ENCODE results near the gene CA11. TPM values are rescaled to one million over a fixed set of nuclear protein-coding genes. Genes with fewer than 3 reads are reported as not detected.

CA11 gene
- total and polyA plus RNA-seq, 2 donors from 2014 or later = 11.6 to 42.3 TPM

DNA sequence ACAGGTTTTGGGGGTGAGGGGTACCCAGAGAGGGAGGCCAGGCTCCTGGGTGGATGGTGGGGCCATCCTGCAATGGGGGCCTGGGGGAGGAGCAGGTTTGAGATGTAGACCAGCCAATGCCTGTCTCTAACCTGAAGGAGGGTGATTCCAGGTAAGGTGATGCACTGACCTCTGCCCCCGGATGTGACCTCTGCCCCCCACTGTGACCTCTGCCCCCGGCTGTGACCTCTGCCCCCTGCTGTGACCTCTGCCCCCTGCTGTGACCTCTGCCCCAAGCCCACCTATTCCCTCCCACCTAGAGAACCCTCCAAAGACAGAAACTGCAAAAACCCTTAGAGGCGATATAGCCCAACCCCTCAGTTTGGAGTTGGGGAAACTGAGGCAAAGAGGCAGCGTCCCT, 49.8 kb downstream of the CA11 start:
- no peaks in the 10 kb centered on the region for H3K27me3 ChIP-seq (ENCODE audit: control insufficient read depth, insufficient read depth, low read length)
- H3K4me3 ChIP-seq (ENCODE audit: low read length in 3 of 3) = no peak overlapping the region
- H3K36me3 ChIP-seq (ENCODE audit: control insufficient read depth in 2 of 3, insufficient read depth in 3 of 3, low read length in 3 of 3) = no peaks in the 10 kb centered on the region
- FAIRE-seq (no peak), DNase-seq (no peak)
- no peak overlapping the region for H3K27ac ChIP-seq (ENCODE audit: low read depth in 2 of 2, low read length in 2 of 2)
- intact Hi-C loops (cut with DNase I) = no loop called here
- H3K9me3 ChIP-seq (ENCODE audit: control insufficient read depth in 2 of 3, insufficient read depth in 1 of 3, low read length in 3 of 3) = no peaks in the 10 kb centered on the region
- TF ChIP-seq, protein P1, sequence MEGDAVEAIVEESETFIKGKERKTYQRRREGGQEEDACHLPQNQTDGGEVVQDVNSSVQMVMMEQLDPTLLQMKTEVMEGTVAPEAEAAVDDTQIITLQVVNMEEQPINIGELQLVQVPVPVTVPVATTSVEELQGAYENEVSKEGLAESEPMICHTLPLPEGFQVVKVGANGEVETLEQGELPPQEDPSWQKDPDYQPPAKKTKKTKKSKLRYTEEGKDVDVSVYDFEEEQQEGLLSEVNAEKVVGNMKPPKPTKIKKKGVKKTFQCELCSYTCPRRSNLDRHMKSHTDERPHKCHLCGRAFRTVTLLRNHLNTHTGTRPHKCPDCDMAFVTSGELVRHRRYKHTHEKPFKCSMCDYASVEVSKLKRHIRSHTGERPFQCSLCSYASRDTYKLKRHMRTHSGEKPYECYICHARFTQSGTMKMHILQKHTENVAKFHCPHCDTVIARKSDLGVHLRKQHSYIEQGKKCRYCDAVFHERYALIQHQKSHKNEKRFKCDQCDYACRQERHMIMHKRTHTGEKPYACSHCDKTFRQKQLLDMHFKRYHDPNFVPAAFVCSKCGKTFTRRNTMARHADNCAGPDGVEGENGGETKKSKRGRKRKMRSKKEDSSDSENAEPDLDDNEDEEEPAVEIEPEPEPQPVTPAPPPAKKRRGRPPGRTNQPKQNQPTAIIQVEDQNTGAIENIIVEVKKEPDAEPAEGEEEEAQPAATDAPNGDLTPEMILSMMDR (IDR thresholded peaks at IDR 0.05; ENCODE audit: borderline replicate concordance, extremely low read depth, insufficient read depth) = no peak
- no peaks in the 10 kb centered on the region for H3K4me1 ChIP-seq (ENCODE audit: control insufficient read depth in 2 of 3, insufficient read depth in 2 of 3, low read depth in 1 of 3, low read length in 3 of 3)
- no peak overlapping the region for H3K9ac ChIP-seq (ENCODE audit: low read length in 3 of 3)

DNA sequence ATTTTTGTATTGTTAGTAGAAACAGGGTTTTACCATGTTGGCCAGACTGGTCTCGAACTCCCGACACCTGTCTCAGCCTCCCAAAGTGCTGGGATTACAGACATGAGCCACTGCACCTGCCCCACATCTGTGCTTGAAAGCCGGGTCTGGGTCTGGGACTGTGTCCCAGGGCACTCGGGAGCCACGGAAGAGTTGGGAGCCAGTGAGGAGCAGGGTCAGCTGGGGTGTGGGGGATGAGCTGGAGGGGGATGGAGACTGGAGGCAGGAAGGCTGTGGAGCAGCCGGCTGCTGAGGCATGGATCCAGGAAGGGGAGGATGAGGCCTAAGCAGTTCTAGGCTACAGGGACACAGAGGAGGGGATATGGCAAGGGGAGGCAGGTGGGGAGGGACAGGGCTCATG, 50.2 kb downstream of the CA11 start:
- Histone ChIP-seq H3K4me1 (ENCODE audit: control insufficient read depth in 2 of 3, insufficient read depth in 2 of 3, low read depth in 1 of 3, low read length in 3 of 3) (no peaks in the 10 kb centered on the region), H3K36me3 (ENCODE audit: control insufficient read depth in 2 of 3, insufficient read depth in 3 of 3, low read length in 3 of 3) (no peaks in the 10 kb centered on the region), H3K4me3 (ENCODE audit: low read length in 3 of 3) (no peak overlapping the region), H3K9me3 (ENCODE audit: control insufficient read depth in 2 of 3, insufficient read depth in 1 of 3, low read length in 3 of 3) (no peaks in the 10 kb centered on the region), H3K27ac (ENCODE audit: low read depth in 2 of 2, low read length in 2 of 2) (no peak overlapping the region), H3K27me3 (ENCODE audit: control insufficient read depth, insufficient read depth, low read length) (no peaks in the 10 kb centered on the region), H3K9ac (ENCODE audit: low read length in 3 of 3) (no peak overlapping the region)
- DNase-seq = no peak
- intact Hi-C loops (cut with DNase I) = no loop called here
- no peak for FAIRE-seq
- TF ChIP-seq, protein P1 (IDR thresholded peaks at IDR 0.05; ENCODE audit: borderline replicate concordance, extremely low read depth, insufficient read depth) = no peak

DNA sequence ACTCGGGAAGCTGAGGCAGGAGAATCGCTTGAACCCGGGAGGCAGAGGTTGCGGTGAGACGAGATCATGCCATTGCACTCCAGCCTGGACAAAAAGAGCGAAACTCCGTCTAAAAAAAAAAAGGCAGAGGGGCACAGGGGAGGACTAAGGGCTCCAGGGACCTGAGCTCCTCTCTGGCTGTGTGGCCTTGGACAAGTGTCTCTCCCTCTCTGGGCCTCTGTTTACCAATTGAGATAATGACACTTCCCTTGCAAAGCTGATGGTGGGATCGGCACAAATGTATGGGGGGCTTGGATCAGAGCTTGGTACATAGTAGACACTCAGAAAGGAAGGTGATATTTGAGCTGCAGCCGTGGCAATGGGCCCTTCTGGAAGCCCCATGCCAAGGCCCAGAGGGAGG, 50.8 kb downstream of the CA11 start:
- intact Hi-C loops (cut with DNase I) = no loop called here
- no peak overlapping the region for H3K27ac ChIP-seq (ENCODE audit: low read depth in 2 of 2, low read length in 2 of 2)
- TF ChIP-seq, protein P1 (IDR thresholded peaks at IDR 0.05; ENCODE audit: borderline replicate concordance, extremely low read depth, insufficient read depth) = no peak
- no peaks in the 10 kb centered on the region for H3K4me1 ChIP-seq (ENCODE audit: control insufficient read depth in 2 of 3, insufficient read depth in 2 of 3, low read depth in 1 of 3, low read length in 3 of 3)
- H3K27me3 ChIP-seq (ENCODE audit: control insufficient read depth, insufficient read depth, low read length) = no peaks in the 10 kb centered on the region
- DNase-seq (no peak), FAIRE-seq (no peak)
- no peaks in the 10 kb centered on the region for H3K36me3 ChIP-seq (ENCODE audit: control insufficient read depth in 2 of 3, insufficient read depth in 3 of 3, low read length in 3 of 3)
- H3K9ac ChIP-seq (ENCODE audit: low read length in 3 of 3) = no peak overlapping the region
- no peaks in the 10 kb centered on the region for H3K9me3 ChIP-seq (ENCODE audit: control insufficient read depth in 2 of 3, insufficient read depth in 1 of 3, low read length in 3 of 3)
- H3K4me3 ChIP-seq (ENCODE audit: low read length in 3 of 3) = no peak overlapping the region

DNA sequence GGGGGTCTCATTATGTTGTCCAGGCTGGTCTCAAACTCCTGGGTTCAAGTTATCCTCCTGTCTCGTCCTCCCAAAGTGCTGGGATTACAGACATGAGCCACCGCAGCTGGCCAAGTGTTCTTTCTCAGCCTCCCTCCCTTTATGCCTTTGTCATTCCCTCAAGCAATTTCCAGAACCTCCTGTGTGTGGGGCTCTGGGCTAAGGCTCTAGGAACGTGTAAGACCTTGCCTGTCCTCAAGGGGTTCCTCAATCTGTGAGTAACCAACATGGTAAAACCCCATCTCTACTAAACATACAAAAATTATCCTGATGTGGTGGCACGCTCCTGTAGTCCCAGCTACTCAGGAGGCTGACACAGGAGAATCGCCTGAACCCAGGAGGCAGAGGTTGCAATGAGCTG, 55.0 kb downstream of the CA11 start:
- no peak overlapping the region for H3K27ac ChIP-seq (ENCODE audit: low read depth in 2 of 2, low read length in 2 of 2)
- intact Hi-C loops (cut with DNase I) = no loop called here
- FAIRE-seq (no peak), DNase-seq (no peak)
- TF ChIP-seq, protein P1 (IDR thresholded peaks at IDR 0.05; ENCODE audit: borderline replicate concordance, extremely low read depth, insufficient read depth) = no peak
- H3K4me1 ChIP-seq (ENCODE audit: control insufficient read depth in 2 of 3, insufficient read depth in 2 of 3, low read depth in 1 of 3, low read length in 3 of 3) = peaks cover 0 to 2% (median 0%) of the 10 kb centered on the region in 3 donors
- H3K27me3 ChIP-seq (ENCODE audit: control insufficient read depth, insufficient read depth, low read length) = no peaks in the 10 kb centered on the region
- H3K36me3 ChIP-seq (ENCODE audit: control insufficient read depth in 2 of 3, insufficient read depth in 3 of 3, low read length in 3 of 3) = no peaks in the 10 kb centered on the region
- H3K9me3 ChIP-seq (ENCODE audit: control insufficient read depth in 2 of 3, insufficient read depth in 1 of 3, low read length in 3 of 3) = no peaks in the 10 kb centered on the region
- H3K4me3 ChIP-seq (ENCODE audit: low read length in 3 of 3) = no peak overlapping the region
- H3K9ac ChIP-seq (ENCODE audit: low read length in 3 of 3) = no peak overlapping the region
